IMR-90 (cell line): ENCODE results near the gene MAS1L. TPM values are rescaled to one million over a fixed set of nuclear protein-coding genes. Genes with fewer than 3 reads are reported as not detected.

Source experiments
- ATAC-seq: fragments of 200-7000 bp; cut with Tn5 transposase; 2 replicates; pipeline ENCODE4 v1.9.1; 2020; ENCODE audit warnings: low read depth, mild to moderate bottlenecking, moderate library complexity
- BruUV-seq: library from RNA; stranded (reverse); fragments of 400-500 nt; replicated peaks from 2 replicates; lab custom pipeline; 2021; lab: Mats Ljungman, UMichigan
- CTCF ChIA-PET: fragments of 300-600 bp; formaldehyde crosslinking; extraction: SDS; loops from one replicate; lab custom pipeline; 2021; ENCODE audit warnings: antibody characterized with exemption; lab: Yijun Ruan, JAX
- POLR2A ChIA-PET: fragments of 300-600 bp; sonication (Branson Sonifier 250); formaldehyde crosslinking; loops from one replicate; lab custom pipeline; 2022; ENCODE audit warnings: antibody characterized with exemption; ENCODE audit not compliant: unreplicated experiment; lab: Charles Lee
- DNase-seq: peaks from one replicate; pipeline ENCODE4 v3.0.0; 2013
- H2AFZ ChIP-seq: replicated peaks from 2 replicates; pipeline ENCODE3; 2013; ENCODE audit warnings: low read length, mild to moderate bottlenecking; ENCODE audit not compliant: poor library complexity
- H2AK5ac ChIP-seq: 2 replicates; pipeline ENCODE4 v1.6.1; 2013; ENCODE audit warnings: low read depth, low read length, inconsistent platforms
- H2AK9ac ChIP-seq: replicated peaks from 2 replicates; pipeline ENCODE3; 2013; ENCODE audit warnings: mild to moderate bottlenecking, low read depth, low read length, moderate library complexity; ENCODE audit not compliant: poor library complexity
- H2BK120ac ChIP-seq: 2 replicates; pipeline ENCODE4 v1.6.1; 2013; ENCODE audit warnings: low read depth, low read length, inconsistent platforms
- H2BK15ac ChIP-seq: 3 replicates; pipeline ENCODE4 v1.6.1; 2013; ENCODE audit warnings: low read depth, low read length, inconsistent platforms
- H2BK20ac ChIP-seq: 2 replicates; pipeline ENCODE4 v1.6.1; 2013; ENCODE audit warnings: low read depth, mild to moderate bottlenecking, inconsistent platforms, low read length, moderate library complexity
- H2BK5ac ChIP-seq: 2 replicates; pipeline ENCODE4 v1.6.1; 2013; ENCODE audit warnings: mild to moderate bottlenecking, low read depth, low read length, inconsistent platforms; ENCODE audit not compliant: poor library complexity, severe bottlenecking
- H3K14ac ChIP-seq: replicated peaks from 2 replicates; pipeline ENCODE4 v1.6.1; 2013; ENCODE audit warnings: low read depth, low read length, inconsistent platforms
- H3K18ac ChIP-seq: 2 replicates; pipeline ENCODE4 v1.6.1; 2013; ENCODE audit warnings: low read depth, low read length, control low read depth
- H3K23ac ChIP-seq: 2 replicates; pipeline ENCODE4 v1.6.1; 2013; ENCODE audit warnings: low read depth, low read length, inconsistent platforms
- H3K27ac ChIP-seq: 2 replicates; pipeline ENCODE4 v1.5.1; 2013; ENCODE audit warnings: mild to moderate bottlenecking, control low read depth, low read length; ENCODE audit not compliant: insufficient read depth
- H3K27me3 ChIP-seq: 2 replicates; pipeline ENCODE4 v1.6.1; 2013; ENCODE audit warnings: low read length; ENCODE audit not compliant: control insufficient read depth, insufficient read depth
- H3K36me3 ChIP-seq: 2 replicates; pipeline ENCODE4 v1.6.1; 2013; ENCODE audit warnings: low read length, mixed read lengths; ENCODE audit not compliant: control insufficient read depth, insufficient read depth
- H3K4ac ChIP-seq: 2 replicates; pipeline ENCODE4 v1.6.1; 2013; ENCODE audit warnings: low read depth, low read length, inconsistent platforms
- H3K4me1 ChIP-seq: 2 replicates; pipeline ENCODE4 v1.6.1; 2013; ENCODE audit warnings: low read length, mixed read lengths; ENCODE audit not compliant: control insufficient read depth, insufficient read depth
- H3K4me2 ChIP-seq: 2 replicates; pipeline ENCODE4 v1.6.1; 2013; ENCODE audit warnings: low read depth, mild to moderate bottlenecking, control low read depth, low read length, moderate library complexity
- H3K4me3 ChIP-seq: 2 replicates; pipeline ENCODE4 v1.5.1; 2013; ENCODE audit warnings: low read depth, mild to moderate bottlenecking, control low read depth, low read length, moderate library complexity; ENCODE audit not compliant: insufficient read depth
- H3K56ac ChIP-seq: 2 replicates; pipeline ENCODE4 v1.6.1; 2013; ENCODE audit warnings: low read length, inconsistent platforms; ENCODE audit not compliant: insufficient read depth; ENCODE audit errors: extremely low read depth
- H3K79me1 ChIP-seq, 2 experiments: 2 replicates each; pipeline ENCODE4 v1.6.1; 2013; ENCODE audit warnings: low read length in 2 of 2, inconsistent platforms in 1 of 2, low read depth in 1 of 2
- H3K9ac ChIP-seq: 2 replicates; pipeline ENCODE4 v1.6.1; 2013; ENCODE audit warnings: low read depth, low read length, control low read depth
- H3K9me1 ChIP-seq: 2 replicates; pipeline ENCODE4 v1.6.1; 2013; ENCODE audit warnings: low read length, inconsistent platforms; ENCODE audit not compliant: insufficient read depth
- H3K9me3 ChIP-seq: 2 replicates; pipeline ENCODE4 v1.6.1; 2013; ENCODE audit warnings: low read length; ENCODE audit not compliant: control insufficient read depth, insufficient read depth
- H4K20me1 ChIP-seq: 2 replicates; pipeline ENCODE4 v1.6.1; 2013; ENCODE audit warnings: low read length, inconsistent platforms; ENCODE audit not compliant: insufficient read depth
- H4K5ac ChIP-seq: 2 replicates; pipeline ENCODE4 v1.6.1; 2013; ENCODE audit warnings: mild to moderate bottlenecking, low read depth, low read length, control low read depth
- H4K8ac ChIP-seq, 2 experiments: 2 replicates each; pipeline ENCODE4 v1.6.1; 2013; ENCODE audit warnings: low read depth in 2 of 2, low read length in 2 of 2, control low read depth in 1 of 2, inconsistent platforms in 1 of 2
- H4K91ac ChIP-seq: 2 replicates; pipeline ENCODE4 v1.6.1; 2013; ENCODE audit warnings: low read depth, low read length, inconsistent platforms; ENCODE audit not compliant: insufficient read depth
- BHLHE40 ChIP-seq: fragments of 150-350 bp; IDR thresholded peaks from 2 replicates; pipeline ENCODE4 v1.6.1; 2016; ENCODE audit warnings: mild to moderate bottlenecking, low read depth, low read length
- CEBPB ChIP-seq: IDR thresholded peaks from 2 replicates; pipeline ENCODE4 v1.6.1; 2012; ENCODE audit warnings: low read depth, low read length, improper control_type of control experiment
- CHD1 ChIP-seq: IDR thresholded peaks from 2 replicates; pipeline ENCODE4 v1.6.1; 2012; ENCODE audit warnings: low read depth, low read length, improper control_type of control experiment
- FOS ChIP-seq: fragments of 150-350 bp; IDR thresholded peaks from 2 replicates; pipeline ENCODE4 v1.6.1; 2016; ENCODE audit warnings: low read depth, low read length
- MAFK ChIP-seq: IDR thresholded peaks from 2 replicates; pipeline ENCODE4 v1.6.1; 2012; ENCODE audit warnings: low read depth, low read length, improper control_type of control experiment
- MAZ ChIP-seq: IDR thresholded peaks from 2 replicates; pipeline ENCODE4 v1.6.1; 2012; ENCODE audit warnings: low read depth, mild to moderate bottlenecking, low read length, improper control_type of control experiment, moderate library complexity, borderline replicate concordance
- MXI1 ChIP-seq: IDR thresholded peaks from 2 replicates; pipeline ENCODE4 v1.6.1; 2012; ENCODE audit warnings: low read depth, mild to moderate bottlenecking, low read length, moderate library complexity, borderline replicate concordance
- NFE2L2 ChIP-seq: fragments of 150-350 bp; IDR thresholded peaks from 2 replicates; pipeline ENCODE4 v1.6.1; 2016; ENCODE audit warnings: low read depth, mild to moderate bottlenecking, low read length
- RAD21 ChIP-seq: IDR thresholded peaks from 2 replicates; pipeline ENCODE4 v1.6.1; 2012; ENCODE audit warnings: low read length, improper control_type of control experiment
- SMC3 ChIP-seq: fragments of 150-350 bp; IDR thresholded peaks from 2 replicates; pipeline ENCODE4 v1.6.1; 2016; ENCODE audit warnings: low read depth, mild to moderate bottlenecking, antibody characterized with exemption, low read length, moderate library complexity
- WGBS, 2 experiments: methylation state at CpG; one replicate each; pipeline versions ENCODE4 v1.1.5 to v1.1.7; 2013; ENCODE audit warnings: missing lambda C conversion rate in 2 of 2; ENCODE audit not compliant: insufficient read length in 1 of 2; ENCODE audit errors: extremely low coverage in 2 of 2; 5-methylcytosine and 5-hydroxymethylcytosine counted together
- dilution Hi-C: fragments of 300-500 bp; cut with HindIII; formaldehyde crosslinking; loops from one replicate; pipeline ENCODE4 v1.14.3; 2018; ENCODE audit warnings: low sequenced_read_pairs; ENCODE audit not compliant: unreplicated experiment
- in situ Hi-C: fragments of 300-500 bp; cut with MboI; formaldehyde crosslinking; loops from 3 replicates; pipeline ENCODE4 v1.14.3; 2019; ENCODE audit warnings: low sequenced_read_pairs, inconsistent platforms, mixed read lengths
- intact Hi-C: fragments of 100-400 bp; cut with micrococcal nuclease; formaldehyde crosslinking; loops from 2 replicates; pipeline ENCODE4 v1.10.0; 2022
- polyA plus RNA-seq, 3 experiments: library from polyadenylated mRNA; depleted of rRNA; stranded (reverse); fragments of >200 nt; gene quantifications; 2 replicates each; pipeline ENCODE4 v1.2.3, GENCODE V29; 2012; ENCODE audit warnings: low replicate concordance in 1 of 3
- total RNA-seq: library from RNA; depleted of rRNA; stranded (reverse); fragments of >200 nt; gene quantifications from 2 replicates; pipeline ENCODE4 v1.2.3, GENCODE V29; 2012
- TF ChIP-seq, protein P1 (sequence below): fragments of 150-350 bp; IDR thresholded peaks from 2 replicates; pipeline ENCODE4 v1.6.1; 2016; ENCODE audit warnings: low read depth, mild to moderate bottlenecking, low read length, moderate library complexity, borderline replicate concordance
- TF ChIP-seq, protein P2 (sequence below): fragments of 150-350 bp; IDR thresholded peaks from 2 replicates; pipeline ENCODE4 v1.6.1; 2017; ENCODE audit warnings: mild to moderate bottlenecking, antibody characterized with exemption, low read length, low read depth
- TF ChIP-seq, protein P3 (sequence below): conservative IDR thresholded peaks from 2 replicates; pipeline ENCODE4 v1.5.1; 2012; ENCODE audit warnings: mild to moderate bottlenecking, low read depth, low read length, improper control_type of control experiment

Gene MAS1L
- total and polyA plus RNA-seq, 2 of the 4 experiments (the other 2 are of a cell fraction): not detected

DNA sequence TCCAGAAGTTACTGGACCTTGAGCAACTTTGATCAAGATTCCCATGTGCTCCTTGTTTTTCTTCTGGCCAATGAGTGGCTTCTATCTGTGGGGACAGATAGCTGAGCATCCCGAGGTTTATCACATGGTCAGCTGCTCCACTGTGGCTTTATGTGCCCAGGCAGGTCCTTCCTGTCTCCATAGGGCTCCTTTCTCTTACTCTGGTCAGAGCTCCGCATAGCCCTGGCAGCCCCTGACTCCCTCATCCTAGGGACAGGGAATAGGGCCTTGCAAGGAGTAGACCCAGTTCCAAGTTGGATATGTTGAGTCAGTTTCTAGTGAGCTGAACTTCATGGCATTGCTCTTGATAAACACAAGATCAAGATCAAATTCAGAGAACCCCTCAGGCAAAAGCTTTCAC is 6.4 kb upstream of the MAS1L start:
- H3K79me1 ChIP-seq: no peaks in the 10 kb centered on the region
- H3K9me1 ChIP-seq: no peaks in the 10 kb centered on the region
- no peaks in the 10 kb centered on the region for H3K36me3 ChIP-seq
- no peak overlapping the region for H3K56ac ChIP-seq
- H2BK15ac ChIP-seq: no peak overlapping the region
- no peak overlapping the region for H2AK9ac ChIP-seq
- no peak overlapping the region for H3K27ac ChIP-seq
- no peak overlapping the region for H4K5ac ChIP-seq
- H2BK20ac ChIP-seq: no peak overlapping the region
- dilution Hi-C loops (no loop called here), in situ Hi-C loops (no loop called here), intact Hi-C loops (no loop called here)
- no peak overlapping the region for H4K91ac ChIP-seq
- H4K8ac ChIP-seq: no peak overlapping the region
- WGBS, 2 experiments: 20% methylated on average over 1 of the region's 2 CpGs; no CpG with 5 or more reads in 1 of the 2 experiments
- peaks cover 6% of the 10 kb centered on the region for H3K9me3 ChIP-seq
- BruUV-seq: no TSS peak
- H3K18ac ChIP-seq: no peak overlapping the region
- H4K20me1 ChIP-seq: no peaks in the 10 kb centered on the region
- H2BK120ac ChIP-seq: no peak overlapping the region
- H2BK5ac ChIP-seq: no peak overlapping the region
- H3K4me1 ChIP-seq: no peaks in the 10 kb centered on the region
- H3K14ac ChIP-seq: no peak overlapping the region
- no peak overlapping the region for H3K23ac ChIP-seq
- H3K27me3 ChIP-seq: no peaks in the 10 kb centered on the region
- ChIA-PET POLR2A (no interaction called here), CTCF (no interaction called here)
- ATAC-seq (no peak), DNase-seq (no peak)
- no peak for TF ChIP-seq BHLHE40
- no peak for TF ChIP-seq MAFK
- no peak for TF ChIP-seq MXI1
- no peak for TF ChIP-seq FOS
- no peak for TF ChIP-seq SMC3
- TF ChIP-seq, protein P1, sequence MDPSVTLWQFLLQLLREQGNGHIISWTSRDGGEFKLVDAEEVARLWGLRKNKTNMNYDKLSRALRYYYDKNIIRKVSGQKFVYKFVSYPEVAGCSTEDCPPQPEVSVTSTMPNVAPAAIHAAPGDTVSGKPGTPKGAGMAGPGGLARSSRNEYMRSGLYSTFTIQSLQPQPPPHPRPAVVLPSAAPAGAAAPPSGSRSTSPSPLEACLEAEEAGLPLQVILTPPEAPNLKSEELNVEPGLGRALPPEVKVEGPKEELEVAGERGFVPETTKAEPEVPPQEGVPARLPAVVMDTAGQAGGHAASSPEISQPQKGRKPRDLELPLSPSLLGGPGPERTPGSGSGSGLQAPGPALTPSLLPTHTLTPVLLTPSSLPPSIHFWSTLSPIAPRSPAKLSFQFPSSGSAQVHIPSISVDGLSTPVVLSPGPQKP: no peak
- no peak for TF ChIP-seq MAZ
- TF ChIP-seq, protein P2, sequence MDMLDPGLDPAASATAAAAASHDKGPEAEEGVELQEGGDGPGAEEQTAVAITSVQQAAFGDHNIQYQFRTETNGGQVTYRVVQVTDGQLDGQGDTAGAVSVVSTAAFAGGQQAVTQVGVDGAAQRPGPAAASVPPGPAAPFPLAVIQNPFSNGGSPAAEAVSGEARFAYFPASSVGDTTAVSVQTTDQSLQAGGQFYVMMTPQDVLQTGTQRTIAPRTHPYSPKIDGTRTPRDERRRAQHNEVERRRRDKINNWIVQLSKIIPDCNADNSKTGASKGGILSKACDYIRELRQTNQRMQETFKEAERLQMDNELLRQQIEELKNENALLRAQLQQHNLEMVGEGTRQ: no peak
- no peak for TF ChIP-seq RAD21
- TF ChIP-seq NFE2L2: no peak
- TF ChIP-seq, protein P3, sequence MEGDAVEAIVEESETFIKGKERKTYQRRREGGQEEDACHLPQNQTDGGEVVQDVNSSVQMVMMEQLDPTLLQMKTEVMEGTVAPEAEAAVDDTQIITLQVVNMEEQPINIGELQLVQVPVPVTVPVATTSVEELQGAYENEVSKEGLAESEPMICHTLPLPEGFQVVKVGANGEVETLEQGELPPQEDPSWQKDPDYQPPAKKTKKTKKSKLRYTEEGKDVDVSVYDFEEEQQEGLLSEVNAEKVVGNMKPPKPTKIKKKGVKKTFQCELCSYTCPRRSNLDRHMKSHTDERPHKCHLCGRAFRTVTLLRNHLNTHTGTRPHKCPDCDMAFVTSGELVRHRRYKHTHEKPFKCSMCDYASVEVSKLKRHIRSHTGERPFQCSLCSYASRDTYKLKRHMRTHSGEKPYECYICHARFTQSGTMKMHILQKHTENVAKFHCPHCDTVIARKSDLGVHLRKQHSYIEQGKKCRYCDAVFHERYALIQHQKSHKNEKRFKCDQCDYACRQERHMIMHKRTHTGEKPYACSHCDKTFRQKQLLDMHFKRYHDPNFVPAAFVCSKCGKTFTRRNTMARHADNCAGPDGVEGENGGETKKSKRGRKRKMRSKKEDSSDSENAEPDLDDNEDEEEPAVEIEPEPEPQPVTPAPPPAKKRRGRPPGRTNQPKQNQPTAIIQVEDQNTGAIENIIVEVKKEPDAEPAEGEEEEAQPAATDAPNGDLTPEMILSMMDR: no peak
- TF ChIP-seq CEBPB: no peak
- no peak for TF ChIP-seq CHD1
- no peak overlapping the region for H3K4me2 ChIP-seq
- no peak overlapping the region for H3K4ac ChIP-seq
- no peak overlapping the region for H3K4me3 ChIP-seq
- H2AFZ ChIP-seq: no peak overlapping the region
- no peak overlapping the region for H2AK5ac ChIP-seq
- H3K9ac ChIP-seq: no peak overlapping the region
